Spinal cord (tissue), 10 donors: Measurements from ENCODE around the gene GRID1. TPM values are rescaled to one million over a fixed set of nuclear protein-coding genes. Genes with fewer than 3 reads are reported as not detected.

Experiments
- DNase-seq, 6 donors: peaks; one replicate each; pipeline versions ENCODE4 v3.0.0 to v3.0.0-alpha.2; 2013 to 2015; ENCODE audit warnings: low spot score in 6 of 6, low read depth in 4 of 6
- H3K27ac ChIP-seq: one replicate; pipeline ENCODE4 v1.5.1; 2013; ENCODE audit warnings: low read depth, low read length, control low read depth
- H3K27me3 ChIP-seq: one replicate; pipeline ENCODE4 v1.6.1; 2013; ENCODE audit warnings: low read length; ENCODE audit not compliant: control insufficient read depth, insufficient read depth
- H3K36me3 ChIP-seq: one replicate; pipeline ENCODE4 v1.6.1; 2013; ENCODE audit warnings: low read length; ENCODE audit not compliant: control insufficient read depth, insufficient read depth
- H3K4me1 ChIP-seq: one replicate; pipeline ENCODE4 v1.6.1; 2013; ENCODE audit warnings: low read length; ENCODE audit not compliant: control insufficient read depth, insufficient read depth
- H3K4me3 ChIP-seq: one replicate; pipeline ENCODE4 v1.5.1; 2013; ENCODE audit warnings: low read depth, low read length, control low read depth
- H3K9me3 ChIP-seq: one replicate; pipeline ENCODE4 v1.6.1; 2013; ENCODE audit warnings: low read length; ENCODE audit not compliant: control insufficient read depth, insufficient read depth
- WGBS: methylation state at CpG from one replicate; pipeline ENCODE4 v1.1.5; 2013; ENCODE audit warnings: missing lambda C conversion rate; ENCODE audit not compliant: insufficient coverage; 5-methylcytosine and 5-hydroxymethylcytosine counted together
- polyA plus RNA-seq, 2 donors: library from polyadenylated mRNA; unstranded; fragments of 120-200 nt; gene quantifications; one replicate each; pipeline ENCODE4 v1.2.1, GENCODE V29; 2013; ENCODE audit not compliant: insufficient read length in 2 of 2
- total RNA-seq, 2 donors: library from RNA; depleted of rRNA in 1 of 2; stranded (reverse); fragments of 120-200 nt in 1 of 2; fragments of >200 nt in 1 of 2; gene quantifications; one replicate each; pipeline versions ENCODE4 v1.2.3 to v1.2.4, GENCODE V29; 2013 to 2014
- donor health status: healthy.

The GRID1 gene
- total and polyA plus RNA-seq, 4 donors, result 7.6 to 30.1 (median 22.2) TPM

GRCh38 chr10:85915245-85915846 lies 451.2 kb downstream of the GRID1 start:
- no peak for DNase-seq
- 100% methylated on average over 4 of the region's 4 CpGs for WGBS
- no peak overlapping the region for H3K27ac ChIP-seq
- no peaks in the 10 kb centered on the region for H3K36me3 ChIP-seq
- no peaks in the 10 kb centered on the region for H3K9me3 ChIP-seq
- H3K4me3 ChIP-seq, result no peak overlapping the region
- H3K27me3 ChIP-seq, result no peaks in the 10 kb centered on the region
- H3K4me1 ChIP-seq, result peaks cover 37% of the 10 kb centered on the region

GRCh38 chr10:85914720-85915119 lies 451.9 kb downstream of the GRID1 start:
- H3K36me3 ChIP-seq, result no peaks in the 10 kb centered on the region
- 96% methylated on average over 3 of the region's 3 CpGs for WGBS

DNA sequence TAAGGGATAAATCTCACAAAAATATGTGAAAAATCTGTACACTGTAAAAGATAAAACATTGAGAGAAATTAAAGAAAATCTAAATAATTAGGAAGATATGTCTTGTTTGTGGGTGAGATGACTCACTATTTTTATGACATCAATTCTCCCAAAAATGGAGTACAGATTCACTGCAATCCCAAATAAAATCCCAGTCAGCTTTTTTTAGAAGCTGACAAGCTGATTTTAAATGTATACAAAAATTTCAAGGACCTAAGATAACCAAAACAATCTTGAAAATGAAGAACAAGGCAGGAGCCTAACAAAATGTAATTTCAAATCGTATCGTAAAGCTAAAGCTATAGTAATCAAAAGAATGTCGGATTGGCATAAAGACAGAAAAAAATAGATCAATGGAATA lies 458.1 kb downstream of the GRID1 start:
- no peak for DNase-seq
- H3K9me3 ChIP-seq, result no peaks in the 10 kb centered on the region
- H3K36me3 ChIP-seq, result no peaks in the 10 kb centered on the region
- no peak overlapping the region for H3K27ac ChIP-seq
- no peaks in the 10 kb centered on the region for H3K4me1 ChIP-seq
- no peak overlapping the region for H3K4me3 ChIP-seq
- H3K27me3 ChIP-seq, result no peaks in the 10 kb centered on the region
- no CpG with 5 or more reads among the region's 3 CpGs for WGBS

More at GRCh38 chr10:85914720-85915119, 451.9 kb downstream of the GRID1 start:
- H3K27ac ChIP-seq, result no peak overlapping the region
- H3K27me3 ChIP-seq, result no peaks in the 10 kb centered on the region
- peaks cover 32% of the 10 kb centered on the region for H3K4me1 ChIP-seq
- H3K9me3 ChIP-seq, result no peaks in the 10 kb centered on the region
- H3K4me3 ChIP-seq, result no peak overlapping the region
- DNase-seq, result no peak

DNA sequence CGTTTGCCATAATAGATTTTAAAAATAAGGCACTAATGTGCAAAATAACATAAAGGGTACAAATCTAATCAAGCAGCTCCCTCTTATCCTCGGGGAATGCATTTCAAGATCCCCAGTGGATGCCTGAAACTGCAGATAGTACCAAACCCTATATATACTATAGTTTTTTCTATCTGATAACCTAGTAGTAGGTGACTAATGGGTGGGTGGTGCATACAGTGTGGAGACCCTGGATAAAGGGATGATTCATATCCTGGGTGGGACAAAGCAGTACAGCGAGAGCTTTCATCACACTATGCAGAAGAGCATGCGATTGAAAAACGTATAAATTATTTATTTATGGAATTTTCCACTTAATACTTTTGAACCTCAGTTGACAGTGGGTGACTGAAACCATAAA lies 464.5 kb downstream of the GRID1 start:
- no peaks in the 10 kb centered on the region for H3K9me3 ChIP-seq
- no CpG with 5 or more reads among the region's 5 CpGs for WGBS
- no peak overlapping the region for H3K4me3 ChIP-seq
- no peak overlapping the region for H3K27ac ChIP-seq
- H3K27me3 ChIP-seq, result no peaks in the 10 kb centered on the region
- H3K36me3 ChIP-seq, result no peaks in the 10 kb centered on the region
- H3K4me1 ChIP-seq, result no peaks in the 10 kb centered on the region
- DNase-seq, result no peak

DNA sequence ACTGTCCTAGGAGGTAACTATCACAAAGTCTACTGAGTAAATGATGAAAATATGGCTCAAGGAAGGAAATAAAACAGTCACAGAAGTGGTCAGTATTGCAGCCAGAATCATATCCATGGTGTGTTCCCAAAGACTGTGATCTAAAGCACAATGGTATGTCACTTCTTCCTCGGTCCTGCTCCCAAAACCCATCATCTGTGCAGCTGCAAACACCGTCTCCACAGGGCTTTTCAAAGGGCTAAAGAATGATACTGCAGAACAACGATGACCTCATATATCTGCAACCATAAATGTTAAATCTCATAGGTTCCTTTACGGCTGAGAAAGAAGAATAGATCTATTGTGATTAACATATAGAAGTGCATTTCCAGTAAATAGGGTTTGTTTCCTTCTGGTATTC lies 465.0 kb downstream of the GRID1 start:
- no peaks in the 10 kb centered on the region for H3K27me3 ChIP-seq
- H3K27ac ChIP-seq, result no peak overlapping the region
- H3K4me3 ChIP-seq, result no peak overlapping the region
- H3K36me3 ChIP-seq, result no peaks in the 10 kb centered on the region
- no peaks in the 10 kb centered on the region for H3K9me3 ChIP-seq
- no peaks in the 10 kb centered on the region for H3K4me1 ChIP-seq
- DNase-seq, result no peak
- WGBS, result 83% methylated on average over 1 of the region's 4 CpGs

GRCh38 chr10:85900487-85900886 lies 466.1 kb downstream of the GRID1 start:
- no peak for DNase-seq
- Histone ChIP-seq H3K4me1 (no peaks in the 10 kb centered on the region), H3K27me3 (no peaks in the 10 kb centered on the region), H3K9me3 (no peaks in the 10 kb centered on the region), H3K27ac (no peak overlapping the region), H3K4me3 (no peak overlapping the region), H3K36me3 (no peaks in the 10 kb centered on the region)
- 100% methylated on average over 1 of the region's 2 CpGs for WGBS

GRCh38 chr10:85900061-85900460 lies 466.5 kb downstream of the GRID1 start:
- Histone ChIP-seq H3K27ac (no peak overlapping the region), H3K9me3 (no peaks in the 10 kb centered on the region), H3K27me3 (no peaks in the 10 kb centered on the region), H3K4me1 (no peaks in the 10 kb centered on the region), H3K4me3 (no peak overlapping the region), H3K36me3 (no peaks in the 10 kb centered on the region)
- DNase-seq, result no peak
- WGBS, result 50% methylated on average over 1 of the region's 6 CpGs

GRCh38 chr10:85891472-85891871 lies 475.1 kb downstream of the GRID1 start:
- no peaks in the 10 kb centered on the region for H3K9me3 ChIP-seq
- DNase-seq, result no peak
- H3K27ac ChIP-seq, result no peak overlapping the region
- no peaks in the 10 kb centered on the region for H3K4me1 ChIP-seq
- no peak overlapping the region for H3K4me3 ChIP-seq
- H3K27me3 ChIP-seq, result no peaks in the 10 kb centered on the region
- H3K36me3 ChIP-seq, result no peaks in the 10 kb centered on the region

DNA sequence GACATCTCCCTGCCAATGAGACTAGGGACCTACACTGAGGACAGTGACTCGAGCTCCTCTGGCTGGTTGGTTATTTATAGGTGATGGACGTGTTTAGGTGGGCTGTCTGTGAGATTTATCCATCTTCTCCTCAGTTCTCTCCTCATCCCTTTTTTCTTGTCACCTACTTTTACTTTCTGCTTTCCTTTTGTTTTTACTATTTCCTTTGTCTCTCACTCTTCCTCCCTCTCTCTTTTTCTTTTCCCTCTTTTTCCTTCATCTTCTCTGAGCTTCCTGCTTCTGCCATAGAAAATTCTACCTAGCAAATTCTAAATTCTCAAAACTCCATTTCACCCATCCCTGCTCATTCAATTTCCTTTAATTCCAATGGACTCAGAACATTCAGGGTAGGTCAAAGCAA lies 478.0 kb downstream of the GRID1 start:
- Histone ChIP-seq H3K4me1 (no peaks in the 10 kb centered on the region), H3K36me3 (no peaks in the 10 kb centered on the region), H3K27me3 (no peaks in the 10 kb centered on the region), H3K9me3 (no peaks in the 10 kb centered on the region), H3K27ac (no peak overlapping the region), H3K4me3 (no peak overlapping the region)
- DNase-seq, result no peak
- no CpG with 5 or more reads among the region's 2 CpGs for WGBS

GRCh38 chr10:85888004-85888403 lies 478.6 kb downstream of the GRID1 start:
- no peak overlapping the region for H3K4me3 ChIP-seq
- no peaks in the 10 kb centered on the region for H3K36me3 ChIP-seq
- H3K27ac ChIP-seq, result no peak overlapping the region
- H3K27me3 ChIP-seq, result no peaks in the 10 kb centered on the region
- no peak for DNase-seq
- H3K9me3 ChIP-seq, result no peaks in the 10 kb centered on the region
- 87% methylated on average over 3 of the region's 3 CpGs for WGBS
- H3K4me1 ChIP-seq, result no peaks in the 10 kb centered on the region
